ENCODE measurements around the gene TTLL7.
A peak's percentile ranks its signal among the peaks of the same experiment; 100 is the strongest.

Gene TTLL7

GRCh38 chr1:83998498-83999315, at the start of gene TTLL7:
Gene TTLL7, minus strand, starts transcription at chr1:83999132. Its CDS starts 46,921 bp downstream, at chr1:83952211.
- DNase-seq (ENCODE audit: low read depth, low spot score): no peak

DNA sequence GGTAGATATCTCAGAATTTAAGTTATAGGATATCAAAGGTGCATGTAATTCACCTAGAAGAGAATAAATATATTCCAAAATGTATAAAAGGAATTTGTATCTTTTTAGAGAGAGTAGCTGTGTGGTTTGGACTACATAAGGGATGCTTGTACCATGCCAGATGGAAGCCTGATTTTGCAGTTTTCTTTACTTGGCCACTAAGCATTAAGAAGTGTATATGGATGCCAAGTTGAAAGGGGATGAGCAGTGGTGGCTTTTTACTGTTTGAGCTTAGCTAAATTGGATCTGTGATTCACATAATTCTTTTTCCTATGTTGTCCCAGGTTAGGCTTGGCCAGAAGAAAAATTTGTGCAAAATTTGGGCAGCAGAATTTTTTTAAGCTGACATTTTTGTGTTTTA, 43.5 kb upstream of the TTLL7 start:
- no peak for DNase-seq (ENCODE audit: low read depth, low spot score)

- DNase-seq (ENCODE audit: low read depth, low spot score): no peak
Observed at GRCh38 chr1:84037758-84038611, 39.1 kb upstream of the TTLL7 start.

DNA sequence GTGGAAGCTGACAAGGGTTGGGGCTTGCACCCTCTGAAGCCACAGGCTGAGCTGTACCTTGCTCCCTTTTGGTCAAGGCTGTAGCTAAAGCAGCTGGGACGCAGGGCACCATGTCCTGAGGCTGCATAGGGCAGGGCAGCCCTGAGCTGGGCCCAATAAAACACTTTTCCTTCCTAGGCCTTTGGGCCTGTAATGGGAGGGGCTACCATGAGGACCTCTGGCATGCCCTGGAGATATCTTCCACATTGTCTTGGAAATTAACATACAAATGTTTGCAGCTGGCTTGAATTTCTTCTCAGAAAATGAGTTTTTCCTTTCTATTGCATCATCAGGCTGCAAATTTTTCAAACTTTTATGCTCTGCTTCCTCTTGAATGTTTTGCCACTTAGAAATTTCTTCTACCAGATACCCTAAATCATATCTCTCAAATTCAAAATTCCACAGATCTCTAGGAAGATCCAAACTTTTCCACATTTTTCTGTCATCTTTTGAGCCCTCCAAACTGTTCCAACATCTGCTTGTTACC, 32.9 kb upstream of the TTLL7 start:
- no peak for DNase-seq (ENCODE audit: low read depth, low spot score)

- DNase-seq (ENCODE audit: low read depth, low spot score): no peak
Observed at GRCh38 chr1:84027368-84027767, 28.4 kb upstream of the TTLL7 start.

DNA sequence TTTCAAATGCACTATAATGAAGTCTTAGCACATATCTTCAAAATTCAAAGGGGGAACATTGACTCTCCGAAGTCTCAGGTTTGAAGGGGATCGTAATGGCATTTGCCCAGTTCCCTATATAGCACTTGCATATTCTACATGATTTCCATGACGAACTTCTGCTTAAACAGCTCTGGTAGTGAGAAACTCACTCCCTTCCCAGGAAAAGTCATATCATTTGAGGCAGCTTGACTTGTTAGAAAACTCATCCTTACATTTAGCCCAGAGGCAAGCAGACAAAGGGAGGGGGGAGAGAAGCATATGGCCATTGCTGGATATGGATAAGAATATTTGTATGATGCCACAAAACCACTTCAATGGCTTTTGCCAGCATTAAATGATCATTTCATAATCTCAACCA, 27.0 kb upstream of the TTLL7 start:
- DNase-seq (ENCODE audit: low read depth, low spot score): no peak

DNA sequence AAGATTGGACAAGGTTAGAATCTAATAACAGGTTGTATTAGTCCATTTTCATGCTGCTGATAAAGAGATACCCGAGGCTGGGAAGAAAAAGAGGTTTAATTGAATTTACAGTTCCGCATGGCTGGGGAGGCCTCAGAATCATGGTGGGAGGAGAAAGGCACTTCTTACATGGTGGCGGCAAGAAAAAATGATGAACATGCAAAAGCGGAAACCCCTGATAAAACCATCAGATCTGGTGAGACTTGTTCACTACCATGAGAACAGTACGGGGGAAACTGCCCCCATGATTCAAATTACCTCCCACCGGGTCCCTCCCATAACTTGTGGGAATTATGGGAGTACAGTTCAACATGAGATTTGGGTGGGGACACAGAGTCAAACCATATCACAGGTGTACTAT, 22.9 kb upstream of the TTLL7 start:
- no peak for DNase-seq (ENCODE audit: low read depth, low spot score)

DNA sequence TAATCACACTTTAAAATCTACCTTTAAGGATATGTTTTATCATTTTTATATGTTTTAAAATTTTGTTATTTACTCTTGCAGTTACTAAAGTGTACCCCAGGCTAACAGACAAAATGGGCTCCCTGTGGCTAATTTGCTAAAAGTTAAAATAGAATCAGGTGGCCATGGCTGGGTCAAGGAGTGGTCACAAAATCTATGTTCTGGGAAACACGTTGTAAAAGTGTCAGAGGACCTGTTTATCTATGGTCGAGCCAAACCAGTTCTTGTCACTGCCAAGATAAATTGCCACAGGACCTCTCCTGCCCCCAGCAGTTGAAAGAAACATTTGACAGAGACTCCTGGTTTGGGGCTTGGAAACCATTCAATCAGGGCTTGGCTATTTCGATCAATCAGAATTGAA, 21.2 kb upstream of the TTLL7 start:
- DNase-seq (ENCODE audit: low read depth, low spot score): no peak

GRCh38 chr1:84019217-84019616, 20.3 kb upstream of the TTLL7 start:
- DNase-seq (ENCODE audit: low read depth, low spot score): no peak

DNA sequence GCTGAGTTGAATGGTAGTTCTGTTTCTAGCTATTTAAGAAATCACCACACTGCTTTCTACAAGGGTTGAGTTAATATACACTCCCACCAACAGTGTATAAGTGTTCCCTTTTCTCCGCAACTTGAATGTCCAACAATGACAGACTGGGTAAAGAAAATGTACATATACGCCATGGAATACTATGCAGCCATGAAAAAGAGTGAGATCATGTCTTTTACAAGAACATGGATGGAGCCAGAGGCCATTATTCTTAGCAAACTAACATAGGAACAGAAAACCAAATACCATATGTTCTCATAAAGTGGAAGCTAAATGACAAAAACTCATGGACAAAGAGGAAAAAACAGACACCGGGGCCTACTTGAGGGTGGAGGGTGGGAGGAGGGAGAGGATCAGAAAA, 14.8 kb upstream of the TTLL7 start:
- no peak for DNase-seq (ENCODE audit: low read depth, low spot score)

DNA sequence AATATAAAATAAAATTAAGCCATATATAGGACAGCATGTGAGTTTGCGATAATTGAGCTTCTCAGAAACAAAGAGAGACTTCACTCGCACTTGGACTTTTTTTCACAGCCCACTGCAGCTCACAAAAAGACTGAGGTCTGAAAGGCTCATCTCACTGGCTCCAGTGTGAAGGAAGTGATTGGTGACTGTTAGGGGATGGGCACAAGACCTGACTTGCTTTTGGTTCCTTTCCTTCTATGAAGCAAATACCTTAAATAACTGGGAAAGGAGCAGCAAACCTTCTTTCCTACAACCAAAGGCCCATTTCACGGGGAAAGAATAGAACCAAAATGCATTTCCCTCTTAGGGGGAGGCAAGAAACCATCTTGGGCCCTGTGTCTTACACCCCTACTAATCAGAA, 13.1 kb upstream of the TTLL7 start:
- DNase-seq (ENCODE audit: low read depth, low spot score): no peak

- DNase-seq (ENCODE audit: low read depth, low spot score): no peak
Observed at GRCh38 chr1:84010136-84010535, 11.2 kb upstream of the TTLL7 start.

GRCh38 chr1:84008631-84009030, 9.7 kb upstream of the TTLL7 start:
- DNase-seq (ENCODE audit: low read depth, low spot score): no peak

- no peak for DNase-seq (ENCODE audit: low read depth, low spot score)
Observed at GRCh38 chr1:84006591-84006990, 7.7 kb upstream of the TTLL7 start.

DNA sequence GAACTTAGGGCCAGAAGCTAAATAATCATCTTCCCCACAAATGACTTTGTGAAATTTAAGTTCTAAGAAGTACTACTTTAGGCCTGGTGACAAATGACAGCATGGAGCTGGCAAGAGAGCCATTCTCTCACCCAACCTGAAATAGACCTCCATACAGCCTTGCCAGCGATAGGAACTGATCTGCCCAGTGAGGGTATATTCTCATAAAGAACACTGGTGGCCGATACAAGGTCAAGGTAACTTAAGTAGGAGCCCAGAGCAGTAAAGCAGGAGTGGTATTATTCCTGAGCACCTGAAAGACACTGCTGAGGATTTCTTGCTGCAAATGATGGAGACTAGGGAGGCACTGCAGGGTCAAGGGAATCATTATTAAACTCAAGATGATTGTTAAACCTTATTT, 2.6 kb upstream of the TTLL7 start:
- no peak for DNase-seq (ENCODE audit: low read depth, low spot score)

DNA sequence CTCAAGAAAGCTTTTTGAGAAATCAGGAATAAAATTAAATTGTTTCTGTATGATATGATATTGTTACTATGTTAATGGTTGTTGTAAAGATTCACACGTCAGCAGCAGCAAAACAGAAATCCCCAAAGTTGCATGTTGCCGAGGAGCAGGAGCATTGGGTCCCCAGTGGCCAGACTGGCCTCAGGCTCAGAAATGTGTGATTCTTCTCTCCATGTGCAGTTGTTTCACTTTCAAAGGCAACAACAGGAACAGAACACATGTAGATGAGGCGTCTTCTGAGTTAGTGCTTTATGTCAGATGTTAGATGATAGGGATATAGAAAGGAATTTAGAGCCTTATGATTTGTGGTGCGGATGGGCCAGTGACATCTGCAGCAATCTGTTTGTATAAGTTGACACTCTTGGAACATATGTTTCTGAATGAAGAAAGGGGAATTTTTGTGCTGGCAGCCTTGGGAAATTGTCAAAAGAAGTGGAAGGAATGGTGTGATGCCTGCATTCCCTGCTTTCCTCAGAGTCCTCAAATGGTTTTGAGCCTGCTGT, 2.1 kb upstream of the TTLL7 start:
- no peak for DNase-seq (ENCODE audit: low read depth, low spot score)

DNA sequence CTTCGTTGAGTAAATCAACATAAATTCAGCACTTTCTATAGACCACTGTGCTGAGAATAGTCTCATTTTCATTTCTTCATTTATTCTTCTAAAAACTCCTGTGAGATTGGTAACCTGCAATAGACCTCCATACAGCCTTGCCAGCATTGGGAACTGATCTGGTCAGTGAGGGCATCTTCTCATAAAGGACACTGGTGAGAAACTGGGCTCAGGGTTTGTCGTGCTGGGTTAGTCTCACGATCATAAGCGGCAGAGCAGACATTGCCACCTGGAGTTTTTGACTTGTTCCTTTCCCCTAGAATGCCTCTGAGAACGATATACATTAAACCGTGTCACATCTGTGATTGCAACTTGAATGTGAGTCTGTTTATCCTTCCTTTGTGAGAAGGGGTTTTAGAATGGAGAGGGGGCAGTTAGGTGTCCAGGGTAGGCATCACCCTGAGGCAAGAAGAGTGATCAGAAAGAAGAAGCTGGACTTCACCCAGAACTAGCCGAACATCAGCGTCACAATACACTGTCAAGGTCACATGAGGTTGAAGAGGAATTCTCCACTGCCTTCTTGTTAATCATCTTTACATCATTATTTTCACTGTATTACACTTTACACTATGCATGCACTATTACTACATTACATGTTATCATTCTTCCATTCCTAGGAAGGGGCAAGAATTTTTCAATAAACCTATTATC, 1.4 kb upstream of the TTLL7 start:
- DNase-seq (ENCODE audit: low read depth, low spot score): no peak

- peak; percentile 40 for DNase-seq (ENCODE audit: low read depth, low spot score)
Observed at GRCh38 chr1:83999316-83999819, 436 bp upstream of the TTLL7 start.

DNA sequence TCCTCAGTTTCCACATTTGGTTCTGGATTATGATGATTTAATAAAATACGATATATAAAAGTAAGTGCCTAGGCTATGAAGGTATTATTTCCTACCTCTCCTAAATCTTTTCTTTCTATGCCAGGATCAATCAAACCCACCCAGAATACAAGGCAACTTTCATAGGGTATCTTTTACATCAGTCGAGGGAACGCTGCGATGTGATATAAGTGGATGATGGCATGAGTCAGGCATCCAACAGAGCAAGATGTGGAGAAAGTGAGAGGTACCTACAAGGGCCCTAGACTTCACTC, 781 bp downstream of the TTLL7 start:
- DNase-seq (ENCODE audit: low read depth, low spot score): no peak

- no peak for DNase-seq (ENCODE audit: low read depth, low spot score)
Observed at GRCh38 chr1:83997631-83998030, 1.3 kb downstream of the TTLL7 start.

DNA sequence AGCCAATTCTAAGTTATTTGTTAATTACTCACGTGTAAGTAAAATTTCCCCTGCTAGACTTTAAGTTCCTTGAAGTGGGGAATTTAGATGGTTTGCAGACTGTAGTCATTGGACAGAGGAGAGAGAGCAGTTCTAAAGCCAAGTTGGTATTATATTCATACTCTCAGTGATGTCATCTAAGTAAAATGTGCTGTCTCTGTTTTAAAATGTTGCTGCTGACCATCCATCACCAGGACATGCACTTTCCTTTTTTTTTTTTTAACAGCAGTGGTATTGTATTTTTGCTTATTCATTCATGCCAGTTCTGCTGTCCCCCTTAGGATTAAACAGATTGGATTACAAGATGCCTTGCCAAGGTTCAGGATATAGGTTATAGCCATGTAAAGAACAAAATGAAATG, 2.3 kb downstream of the TTLL7 start:
- DNase-seq (ENCODE audit: low read depth, low spot score): no peak

DNA sequence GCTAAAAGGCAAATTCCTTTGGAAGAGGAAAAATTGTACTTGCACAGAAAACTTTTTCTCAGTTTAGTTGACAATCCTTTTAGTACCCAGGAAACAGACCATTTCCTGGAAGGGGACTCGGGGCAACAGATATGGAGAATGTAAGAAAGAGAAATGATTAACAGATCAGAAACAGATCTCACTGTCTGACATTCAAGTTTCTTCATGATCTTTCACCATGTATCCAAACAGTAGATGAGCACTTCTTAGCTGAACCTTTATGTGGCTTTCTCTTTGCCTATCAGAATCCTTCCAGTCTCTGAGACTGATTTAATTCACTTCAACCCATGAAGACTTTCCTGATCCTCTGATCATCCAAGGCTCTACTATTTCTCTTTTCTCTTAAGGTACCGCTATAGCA, 2.7 kb downstream of the TTLL7 start:
- DNase-seq (ENCODE audit: low read depth, low spot score): no peak
